ENCODE measurements around the gene IQGAP2.

DNA sequence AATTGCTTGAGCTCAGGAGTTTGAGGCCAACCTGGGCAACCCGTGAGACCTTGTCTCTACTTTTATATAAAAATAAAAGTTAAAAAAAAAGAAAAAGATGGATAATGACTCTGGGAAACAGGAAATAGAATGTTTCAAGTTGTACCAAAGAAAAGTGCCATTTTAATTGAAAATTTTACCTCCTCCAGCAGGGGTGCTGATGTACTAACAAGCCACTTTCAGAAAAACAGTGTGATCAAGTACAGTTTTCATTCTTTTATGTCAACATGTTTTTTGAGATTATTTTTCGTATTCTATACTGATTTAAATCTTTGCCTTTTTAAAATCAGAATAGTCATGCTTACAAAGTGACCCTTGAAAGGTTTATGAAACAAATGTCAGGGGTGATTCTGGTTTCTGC lies 343.6 kb downstream of the IQGAP2 start:
- TF ChIP-seq GATA3 (IDR thresholded peaks at IDR 0.05; ENCODE audit: low read depth, low read length) (no peak), GATA2 (IDR thresholded peaks at IDR 0.05; ENCODE audit: low read depth, low read length) (no peak)

Data from SH-SY5Y (cell line).